Cardiac muscle cell (in vitro differentiated cells and primary cell): ENCODE data around the gene RAP1GAP2. TPM values are rescaled to one million over a fixed set of nuclear protein-coding genes. Genes with fewer than 3 reads are reported as not detected.
A peak's percentile ranks its signal among the peaks of the same experiment; 100 is the strongest.
"Not testable (repeated sequence)": the region's sequence is repeated elsewhere in the genome, so short reads cannot be mapped to it uniquely, and the experiment has no call there.

Experiments used
- DNase-seq, 2 donors: peaks; one replicate each; pipeline versions ENCODE4 v3.0.0 to v3.0.0-alpha.2; 2010 to 2017; ENCODE audit warnings: low read depth in 1 of 2, low spot score in 1 of 2
- H3K27ac ChIP-seq: fragments of 200-600 bp; sonication (generic); 2 replicates; pipeline ENCODE4 v1.5.1; 2016
- H3K27me3 ChIP-seq: fragments of 200-600 bp; sonication (generic); 2 replicates; pipeline ENCODE4 v1.6.0; 2016; ENCODE audit warnings: control low read depth
- H3K36me3 ChIP-seq: fragments of 200-600 bp; sonication (generic); 2 replicates; pipeline ENCODE4 v1.5.1; 2016; ENCODE audit warnings: control low read depth
- H3K4me1 ChIP-seq: fragments of 200-600 bp; sonication (generic); 2 replicates; pipeline ENCODE4 v1.8.1; 2017; ENCODE audit warnings: low read depth, mild to moderate bottlenecking, mixed run types
- H3K4me3 ChIP-seq: fragments of 200-600 bp; sonication (generic); 2 replicates; pipeline ENCODE4 v1.5.1; 2016; ENCODE audit warnings: mild to moderate bottlenecking
- H3K9me3 ChIP-seq: fragments of 200-600 bp; sonication (generic); 2 replicates; pipeline ENCODE4 v1.5.1; 2017; ENCODE audit warnings: low read depth, mild to moderate bottlenecking, control low read depth
- CTCF ChIP-seq: IDR thresholded peaks from 2 replicates; pipeline ENCODE4 v1.5.1; 2012; ENCODE audit warnings: low read depth, mild to moderate bottlenecking, low read length
- polyA plus RNA-seq: library from polyadenylated mRNA; unstranded; fragments of >200 nt; fragmentation: Nextera tagmentation; extraction: Ambion mirVana; gene quantifications from 2 replicates; pipeline ENCODE4 v1.2.1, GENCODE V29; 2016
- total RNA-seq: library from RNA; depleted of rRNA; stranded (reverse); fragments of >200 nt; gene quantifications from 2 replicates; pipeline ENCODE4 v1.2.3, GENCODE V29; 2016

The RAP1GAP2 gene
- total and polyA plus RNA-seq, 2 experiments from 2014 or later = 1.2 to 2.9 TPM

GRCh38 chr17:2989855-2990254, 193.6 kb downstream of the RAP1GAP2 start:
- Histone ChIP-seq H3K4me1 (no peaks in the 10 kb centered on the region), H3K9me3 (no peaks in the 10 kb centered on the region), H3K4me3 (no peak overlapping the region), H3K36me3 (no peaks in the 10 kb centered on the region), H3K27ac (no peak overlapping the region), H3K27me3 (no peaks in the 10 kb centered on the region)
- TF ChIP-seq CTCF = no peak
- no peak for DNase-seq

- DNase-seq = no peak
- Histone ChIP-seq H3K36me3 (no peaks in the 10 kb centered on the region), H3K27ac (no peak overlapping the region), H3K4me3 (no peak overlapping the region), H3K9me3 (no peaks in the 10 kb centered on the region), H3K4me1 (no peaks in the 10 kb centered on the region), H3K27me3 (no peaks in the 10 kb centered on the region)
- TF ChIP-seq CTCF = no peak
These were observed 194.2 kb downstream of the RAP1GAP2 start for GRCh38 chr17:2990396-2990795.

DNA sequence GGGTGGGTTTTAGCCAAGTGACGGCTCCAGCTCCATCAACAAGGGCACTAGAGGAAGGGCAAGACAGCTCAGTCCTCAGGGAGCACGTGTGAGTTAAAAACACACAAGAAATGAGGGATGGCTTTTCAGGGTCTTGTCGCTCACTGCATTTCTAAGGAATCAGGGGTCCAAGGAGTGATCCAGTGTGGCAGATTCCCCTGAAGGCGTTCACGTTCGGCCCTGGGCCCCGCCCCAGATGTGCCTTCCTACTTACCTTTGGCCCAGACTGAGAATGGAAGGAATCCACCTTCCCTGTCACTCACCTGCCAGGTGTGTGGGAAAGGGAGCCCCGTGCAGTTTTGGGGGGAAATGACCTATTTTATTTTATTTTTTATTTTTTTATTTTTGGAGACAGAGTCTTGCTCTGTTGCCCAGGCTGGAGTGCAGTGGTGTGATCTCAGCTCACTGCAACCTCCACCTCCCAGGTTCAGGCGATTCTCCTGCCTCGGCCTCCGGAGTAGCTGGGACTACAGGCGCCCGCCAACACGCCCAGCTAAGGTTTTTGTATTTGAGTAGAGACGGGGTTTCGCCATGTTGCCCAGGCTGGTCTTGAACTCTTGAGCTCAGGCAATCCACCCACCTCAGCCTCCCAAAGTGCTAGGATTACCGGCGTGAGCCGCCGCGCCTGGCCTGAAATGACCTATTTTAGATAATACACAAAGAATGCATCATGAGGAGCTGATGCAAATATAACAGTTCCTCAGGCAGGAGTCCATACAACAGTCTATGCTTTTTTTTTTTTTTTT, 195.3 kb downstream of the RAP1GAP2 start:
- H3K9me3 ChIP-seq, DNase-seq, H3K27me3 ChIP-seq, H3K27ac ChIP-seq, H3K36me3 ChIP-seq, H3K4me3 ChIP-seq, H3K4me1 ChIP-seq: not testable (repeated sequence)

DNA sequence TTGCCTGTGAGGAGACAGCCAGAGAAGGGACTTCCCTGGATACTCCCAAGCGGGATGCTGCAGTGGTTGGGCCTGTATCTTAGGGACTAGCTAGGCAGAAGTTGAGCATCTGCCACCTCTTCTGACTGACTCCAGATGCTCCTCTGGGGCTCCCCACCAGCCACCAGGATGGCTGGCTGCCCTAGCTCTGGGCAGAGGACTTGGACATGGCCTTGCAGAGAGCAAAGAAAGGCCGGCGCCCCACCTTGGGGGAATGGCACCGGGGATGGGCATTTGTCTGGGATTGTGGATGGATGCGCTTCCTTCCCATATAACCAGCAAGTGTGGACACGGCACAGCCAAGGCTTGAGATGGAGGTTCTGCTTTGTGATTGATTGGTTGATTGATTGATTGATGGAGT, 198.2 kb downstream of the RAP1GAP2 start:
- DNase-seq = no peak
- Histone ChIP-seq H3K4me1 (no peaks in the 10 kb centered on the region), H3K4me3 (no peak overlapping the region), H3K9me3 (no peaks in the 10 kb centered on the region), H3K27me3 (no peaks in the 10 kb centered on the region), H3K27ac (no peak overlapping the region), H3K36me3 (no peaks in the 10 kb centered on the region)
- no peak for TF ChIP-seq CTCF

DNA sequence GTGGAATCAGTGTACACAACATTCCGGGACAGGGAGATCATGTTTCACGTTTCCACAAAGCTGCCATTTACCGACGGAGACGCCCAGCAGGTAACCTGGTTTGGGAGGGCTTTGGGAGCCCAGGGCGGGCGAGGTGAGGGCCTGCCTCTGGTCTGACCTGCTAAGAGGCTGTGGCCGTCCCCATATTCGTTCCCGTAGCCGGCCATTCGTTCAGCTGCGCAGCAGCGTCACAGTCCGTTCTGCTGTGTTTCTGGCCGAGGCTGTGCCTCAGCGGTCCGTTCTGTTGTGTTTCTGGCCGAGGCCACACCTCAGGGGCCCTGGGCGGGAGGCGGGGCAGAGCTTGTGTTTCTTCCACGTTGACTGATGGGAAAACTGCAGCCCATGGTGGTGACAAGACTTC, 199.1 kb downstream of the RAP1GAP2 start:
- Histone ChIP-seq H3K9me3 (no peaks in the 10 kb centered on the region), H3K4me1 (no peaks in the 10 kb centered on the region), H3K27ac (no peak overlapping the region), H3K4me3 (no peak overlapping the region), H3K27me3 (no peaks in the 10 kb centered on the region), H3K36me3 (no peaks in the 10 kb centered on the region)
- DNase-seq = no peak
- no peak for TF ChIP-seq CTCF

DNA sequence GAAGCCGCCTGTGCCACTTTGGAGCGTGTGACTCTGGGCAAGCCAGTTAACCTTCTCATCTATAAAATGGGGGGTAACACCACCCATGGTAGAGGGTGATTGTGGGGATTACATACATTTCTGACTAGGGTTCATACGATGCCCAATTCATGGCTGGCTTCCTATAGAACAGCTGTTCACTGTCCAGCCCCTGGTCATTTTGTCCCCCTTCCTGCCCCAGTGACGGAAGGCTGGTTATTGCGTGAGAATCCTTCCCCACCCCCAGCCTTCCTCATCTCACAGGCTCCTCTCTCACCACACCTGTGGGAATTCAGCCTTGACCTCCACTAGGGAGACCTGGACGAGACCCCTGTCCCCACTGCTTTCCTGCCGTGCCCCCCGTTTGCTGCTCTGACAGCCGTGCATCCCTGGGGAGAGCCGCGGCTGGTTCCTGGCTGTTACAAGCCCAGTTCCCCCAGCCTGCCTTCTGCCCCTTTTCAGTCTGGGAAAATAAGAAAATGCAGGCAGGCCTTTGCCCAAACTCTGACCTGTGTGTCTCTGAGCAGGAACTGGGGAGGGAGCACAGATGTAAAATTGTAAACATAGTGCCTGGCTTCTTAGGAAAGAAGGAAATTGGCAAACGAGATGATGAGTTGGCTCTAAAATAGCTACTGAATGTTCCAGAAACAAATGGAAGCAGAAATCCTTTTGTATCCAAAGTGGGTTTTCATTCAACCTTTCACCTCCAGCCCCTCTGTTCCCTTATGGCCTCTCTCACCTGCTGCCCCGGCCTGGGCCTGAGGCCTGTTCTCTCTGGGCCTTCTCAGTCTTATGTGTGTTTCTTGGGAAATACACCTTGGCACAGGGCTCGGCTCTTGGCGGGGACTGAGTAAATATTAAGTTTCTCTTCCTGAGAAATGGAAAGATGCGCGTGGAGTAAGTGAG, 199.9 kb downstream of the RAP1GAP2 start:
- no peak for TF ChIP-seq CTCF
- Histone ChIP-seq H3K4me3 (no peak overlapping the region), H3K27ac (no peak overlapping the region), H3K27me3 (no peaks in the 10 kb centered on the region), H3K4me1 (no peaks in the 10 kb centered on the region), H3K9me3 (no peaks in the 10 kb centered on the region), H3K36me3 (no peaks in the 10 kb centered on the region)
- DNase-seq = peak in 1 of 2 donors; percentile 33
